ENCODE data around the gene BRD1.

Gene BRD1

GRCh38 chr22:49733631-49734030 is 94.0 kb downstream of the BRD1 start:
- no peak for DNase-seq
- Histone ChIP-seq H3K4me1 (no peaks in the 10 kb centered on the region), H3K27me3 (peaks cover 0 to 33% of the 10 kb centered on the region in 2 donors), H3K4me3 (no peak overlapping the region), H3K27ac (no peak overlapping the region), H3K36me3 (no peaks in the 10 kb centered on the region), H3K9me3 (peaks cover 0 to 11% (median 0%) of the 10 kb centered on the region in 3 donors)
- TF ChIP-seq CTCF (IDR thresholded peaks at IDR 0.05) = no peak
- intact Hi-C loops (cut with DNase I; ENCODE audit: low total_unique reads) = no loop called here

DNA sequence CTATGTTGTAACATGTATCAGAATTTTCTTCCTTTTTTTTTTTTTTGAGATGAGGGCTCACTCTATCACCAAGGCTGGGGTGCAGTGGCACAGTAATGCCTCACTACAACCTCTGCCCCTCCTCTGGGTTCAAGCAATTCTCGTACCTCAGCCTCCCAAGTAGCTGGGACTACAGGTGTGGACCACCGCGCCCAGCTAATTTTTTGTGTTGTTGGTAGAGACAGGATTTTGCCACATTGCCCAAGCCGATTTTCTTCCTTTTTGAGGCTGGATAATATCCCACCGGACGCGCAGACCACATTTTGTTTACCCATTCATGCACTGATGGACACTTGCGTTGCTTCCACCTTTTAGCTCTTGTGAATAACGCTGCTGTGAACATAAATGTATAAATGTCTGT is 97.0 kb downstream of the BRD1 start:
- intact Hi-C loops (cut with DNase I; ENCODE audit: low total_unique reads) = no loop called here
- no peak for TF ChIP-seq CTCF (IDR thresholded peaks at IDR 0.05)
- H3K27ac ChIP-seq = no peak overlapping the region
- H3K4me3 ChIP-seq = no peak overlapping the region
- peaks cover 0 to 11% (median 0%) of the 10 kb centered on the region in 3 donors for H3K9me3 ChIP-seq
- H3K4me1 ChIP-seq = no peaks in the 10 kb centered on the region
- DNase-seq = no peak
- H3K36me3 ChIP-seq = no peaks in the 10 kb centered on the region
- peaks cover 0 to 45% of the 10 kb centered on the region in 2 donors for H3K27me3 ChIP-seq

- DNase-seq = no peak
- peaks cover 0 to 11% (median 0%) of the 10 kb centered on the region in 3 donors for H3K9me3 ChIP-seq
- no peak overlapping the region for H3K4me3 ChIP-seq
- H3K36me3 ChIP-seq = no peaks in the 10 kb centered on the region
- peaks cover 0 to 49% of the 10 kb centered on the region in 2 donors for H3K27me3 ChIP-seq
- intact Hi-C loops (cut with DNase I; ENCODE audit: low total_unique reads) = no loop called here
- no peak overlapping the region for H3K27ac ChIP-seq
- H3K4me1 ChIP-seq = peaks cover 0 to 5% (median 0%) of the 10 kb centered on the region in 4 donors
- no peak for TF ChIP-seq CTCF (IDR thresholded peaks at IDR 0.05)
Observed at GRCh38 chr22:49728570-49729271, 99.0 kb downstream of the BRD1 start.

DNA sequence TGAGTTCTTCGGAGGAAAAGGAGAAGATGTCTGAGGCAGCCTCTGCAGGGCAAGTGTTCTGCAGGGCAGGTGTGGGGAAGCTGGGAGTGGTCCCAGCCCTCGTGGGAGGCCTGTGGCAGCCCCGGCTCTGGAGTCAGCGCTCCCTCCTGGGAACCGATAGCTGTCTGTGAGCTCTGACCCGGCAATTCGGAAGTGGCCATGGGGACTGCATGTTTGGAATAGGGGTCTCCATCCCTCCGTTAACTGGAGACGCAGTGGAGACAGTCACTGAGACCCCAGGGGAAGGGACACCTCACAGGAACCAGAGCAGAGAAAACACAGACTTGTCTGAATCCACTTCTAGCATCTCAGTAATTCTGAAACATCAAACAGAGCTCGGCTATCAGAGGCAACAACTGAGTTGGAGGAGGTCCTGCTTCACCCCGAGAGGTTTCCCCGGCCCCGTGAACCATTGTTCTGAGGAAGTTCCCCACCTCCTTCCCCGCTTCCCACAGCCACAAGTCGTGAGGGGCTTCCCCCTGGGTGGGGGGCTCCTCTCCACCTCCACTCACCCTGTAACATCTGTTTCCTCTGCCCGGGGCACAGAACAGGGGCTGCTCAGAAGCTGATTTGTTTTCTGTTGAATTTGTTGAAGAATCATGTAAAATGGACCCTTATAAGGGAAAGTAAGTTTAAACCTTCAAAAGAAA is 99.6 kb downstream of the BRD1 start:
- DNase-seq = no peak
- no peak for TF ChIP-seq CTCF (IDR thresholded peaks at IDR 0.05)
- H3K9me3 ChIP-seq = peaks cover 0 to 11% (median 0%) of the 10 kb centered on the region in 3 donors
- H3K27ac ChIP-seq = no peak overlapping the region
- peaks cover 0 to 49% of the 10 kb centered on the region in 2 donors for H3K27me3 ChIP-seq
- no peak overlapping the region for H3K4me3 ChIP-seq
- intact Hi-C loops (cut with DNase I; ENCODE audit: low total_unique reads) = no loop called here
- H3K36me3 ChIP-seq = no peaks in the 10 kb centered on the region
- peaks cover 0 to 5% (median 0%) of the 10 kb centered on the region in 4 donors for H3K4me1 ChIP-seq

DNA sequence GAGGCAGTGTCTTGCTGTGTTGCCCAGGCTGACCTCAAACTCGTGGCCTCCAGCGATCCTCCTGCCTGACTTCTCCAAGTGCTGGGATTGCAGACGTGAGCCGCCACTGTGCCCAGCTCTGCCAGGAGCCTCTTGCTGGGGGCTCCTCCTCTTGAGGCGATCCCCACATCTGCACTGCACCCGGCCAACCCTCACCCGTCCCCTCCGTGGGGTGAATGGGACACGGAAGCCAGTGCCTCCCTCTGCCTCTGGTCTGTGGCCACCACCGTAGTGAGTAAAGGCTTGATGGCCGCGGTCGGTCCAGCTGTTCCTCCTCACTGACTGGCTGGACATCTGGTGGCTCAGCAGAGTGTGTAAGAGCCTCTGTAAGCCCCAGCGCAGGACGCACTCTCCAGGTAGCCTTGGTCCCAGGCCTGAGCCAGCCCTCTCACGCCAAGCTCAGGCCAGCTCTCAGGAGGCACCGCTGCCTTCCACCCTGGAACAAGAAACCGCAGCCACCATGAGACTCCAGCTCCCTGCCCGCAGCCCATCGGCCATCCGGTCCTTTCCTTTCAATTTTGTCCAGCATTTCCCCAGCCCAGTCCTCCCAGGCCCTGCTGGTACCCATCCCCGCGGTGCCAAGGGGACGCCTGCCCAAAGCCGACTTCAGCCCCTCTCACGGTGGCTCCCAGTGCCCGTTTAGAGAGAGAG is 100.3 kb downstream of the BRD1 start:
- Histone ChIP-seq H3K4me3 (no peak overlapping the region), H3K27ac (no peak overlapping the region), H3K27me3 (peaks cover 0 to 49% of the 10 kb centered on the region in 2 donors), H3K4me1 (peaks cover 0 to 5% (median 0%) of the 10 kb centered on the region in 4 donors), H3K36me3 (no peaks in the 10 kb centered on the region), H3K9me3 (peaks cover 0 to 6% (median 0%) of the 10 kb centered on the region in 3 donors)
- intact Hi-C loops (cut with DNase I; ENCODE audit: low total_unique reads) = no loop called here
- peak in 1 of 2 donors; percentile 56 for DNase-seq
- no peak for TF ChIP-seq CTCF (IDR thresholded peaks at IDR 0.05)
